GM12865 (cell line): ENCODE measurements around the gene CUX1.
A peak's percentile ranks its signal among the peaks of the same experiment; 100 is the strongest.
"Not testable (repeated sequence)": the region's sequence is repeated elsewhere in the genome, so short reads cannot be mapped to it uniquely, and the experiment has no call there.

Experiments used
- DNase-seq: peaks from one replicate; pipeline ENCODE4 v3.0.0; 2010; ENCODE audit warnings: low read depth
- H3K4me3 ChIP-seq: 2 replicates; pipeline ENCODE4 v1.5.1; 2011; ENCODE audit warnings: mild to moderate bottlenecking, low read depth, low read length, control low read depth
- CTCF ChIP-seq: IDR thresholded peaks from 2 replicates; pipeline ENCODE4 v1.5.1; 2011; ENCODE audit warnings: low read length, control low read depth, low read depth, inconsistent platforms; ENCODE audit not compliant: insufficient read depth; ENCODE audit errors: missing control alignments

CUX1 gene

GRCh38 chr7:101846800-101847538 is 29.5 kb downstream of the CUX1 start:
- H3K4me3 ChIP-seq = no peak overlapping the region
- no peak for DNase-seq
- TF ChIP-seq CTCF = no peak

DNA sequence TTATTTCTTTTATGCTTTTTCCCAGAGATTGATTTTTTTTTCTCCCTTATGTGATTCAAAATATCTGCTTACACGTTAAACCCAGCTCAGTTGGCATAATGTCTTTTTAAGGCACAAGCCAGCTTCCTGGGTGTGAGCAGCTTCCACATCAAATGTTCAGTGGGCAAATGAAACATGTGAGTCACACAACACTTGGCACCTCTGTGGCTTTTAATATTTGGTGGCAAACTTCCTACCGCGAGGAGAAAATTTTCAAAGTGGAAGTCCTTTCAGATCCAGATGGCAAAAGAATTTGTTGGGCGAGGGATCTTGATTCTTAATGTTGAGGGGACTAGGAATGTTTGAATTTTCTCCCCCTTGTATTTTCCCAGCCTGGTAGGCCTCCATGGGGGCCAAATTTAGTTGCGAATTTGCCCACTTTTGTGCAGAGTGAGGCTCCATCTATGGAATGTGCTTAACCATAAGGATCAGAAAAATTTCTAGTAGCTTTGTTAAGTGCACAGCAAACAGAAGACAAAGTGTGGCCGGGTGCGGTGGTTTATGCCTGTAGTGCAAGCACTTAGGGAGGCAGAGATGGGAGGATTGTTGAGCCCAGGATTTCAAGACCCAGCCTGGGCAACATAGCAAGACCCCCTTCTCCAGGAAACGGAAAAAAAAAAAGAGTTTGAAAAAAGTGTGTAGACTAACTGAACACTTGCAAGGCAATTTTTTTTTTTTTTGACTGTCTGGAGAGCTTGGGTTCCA is 31.0 kb downstream of the CUX1 start:
- DNase-seq = no peak
- no peak for TF ChIP-seq CTCF
- no peak overlapping the region for H3K4me3 ChIP-seq

- DNase-seq, H3K4me3 ChIP-seq: not testable (repeated sequence)
Observed at GRCh38 chr7:101849314-101849713, 31.9 kb downstream of the CUX1 start.

DNA sequence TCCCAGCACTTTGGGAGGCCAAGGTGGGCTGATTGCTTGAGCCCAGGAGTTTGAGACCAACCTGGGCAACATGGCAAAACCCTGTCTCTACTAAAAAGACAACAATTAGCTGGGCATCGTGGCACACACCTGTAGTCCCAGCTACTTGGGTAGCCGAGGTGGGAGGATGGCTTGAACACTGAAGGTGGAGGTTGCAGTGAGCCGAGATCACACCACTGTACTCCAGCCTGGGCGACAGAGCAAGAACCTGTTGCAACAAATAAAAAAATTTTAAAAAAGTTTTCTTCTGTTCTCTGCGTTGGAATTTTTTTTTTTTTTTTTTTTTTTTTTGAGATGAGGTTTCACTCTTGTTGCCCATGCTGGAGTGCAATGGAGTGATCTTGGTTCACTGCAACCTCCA is 34.9 kb downstream of the CUX1 start:
- not testable (repeated sequence) for H3K4me3 ChIP-seq, DNase-seq

DNA sequence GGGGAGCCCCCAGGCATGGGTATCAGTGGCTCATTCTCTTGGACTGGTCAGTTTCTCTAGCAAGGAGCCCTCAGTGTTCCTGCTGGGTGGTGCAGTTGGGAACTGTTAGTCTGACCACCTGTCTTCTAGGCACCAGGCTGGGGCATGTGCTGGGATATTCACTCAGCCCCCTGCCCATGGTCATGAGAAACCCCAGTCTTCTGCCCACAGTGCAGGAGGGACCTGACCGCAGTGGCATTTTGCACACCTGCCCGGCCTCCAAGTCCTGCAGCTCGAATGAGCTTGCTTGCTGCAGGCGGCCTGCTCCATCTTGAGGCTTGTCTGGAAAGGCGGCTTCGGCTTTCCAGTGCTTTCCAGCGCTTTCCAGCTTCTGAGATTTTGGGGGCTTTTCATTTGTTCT is 36.3 kb downstream of the CUX1 start:
- TF ChIP-seq CTCF = no peak
- no peak for DNase-seq
- H3K4me3 ChIP-seq = no peak overlapping the region

DNA sequence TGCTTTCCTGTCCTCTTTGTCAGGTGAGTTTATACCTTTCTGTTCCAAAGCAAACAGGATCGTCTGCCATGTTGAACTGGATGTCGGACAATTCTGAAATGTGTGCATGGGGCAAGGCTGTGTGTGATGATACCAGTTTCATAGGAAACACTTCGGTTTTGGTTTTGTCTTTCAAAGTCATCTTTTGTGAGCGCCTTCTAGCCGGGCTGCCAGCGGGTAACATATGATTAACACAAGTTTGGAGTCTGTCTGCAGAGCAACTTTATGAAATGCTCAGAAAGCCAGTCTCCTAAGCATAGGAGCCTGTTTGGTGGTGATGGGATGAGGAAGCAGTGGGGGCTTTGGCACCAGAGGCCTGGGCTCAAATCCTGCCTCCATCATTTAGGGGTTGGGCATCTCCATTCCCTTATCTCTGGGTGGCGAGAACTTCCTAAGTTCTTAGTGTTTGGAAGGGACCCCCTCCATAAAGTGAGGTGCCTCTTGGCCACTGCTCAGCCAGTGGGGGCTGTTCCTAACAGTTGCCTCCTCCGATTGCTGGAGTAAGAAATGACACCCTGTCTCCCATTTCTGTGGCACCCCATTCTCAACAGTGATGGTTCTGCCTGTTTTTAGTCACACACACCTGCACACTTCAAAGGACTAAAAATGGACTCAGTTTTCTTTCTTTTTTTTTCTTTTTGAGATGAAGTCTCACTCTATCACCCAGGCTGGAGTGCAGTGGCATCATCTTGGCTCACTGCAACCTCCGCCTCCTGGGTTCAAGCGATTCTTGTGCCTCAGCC is 36.8 kb downstream of the CUX1 start:
- TF ChIP-seq CTCF = no peak
- DNase-seq = no peak
- H3K4me3 ChIP-seq = no peak overlapping the region

GRCh38 chr7:101856473-101857357 is 39.3 kb downstream of the CUX1 start:
- TF ChIP-seq CTCF = peak; percentile 32
- peak; percentile 98 for DNase-seq
- H3K4me3 ChIP-seq = peak overlapping the region; percentile 48
